ENCODE results near the gene PSORS1C2.
A peak's percentile ranks its signal among the peaks of the same experiment; 100 is the strongest.
"Not testable (repeated sequence)": the region's sequence is repeated elsewhere in the genome, so short reads cannot be mapped to it uniquely, and the experiment has no call there.

Gene PSORS1C2

GRCh38 chr6:31138982-31139381 lies at the start of gene PSORS1C2:
TSS of gene PSORS1C2 (minus strand) at chr6:31139066. CDS start at chr6:31139026, 40 bp downstream.
- no peak for DNase-seq (ENCODE audit: insufficient read length, low spot score)
- no peak for FAIRE-seq

GRCh38 chr6:31187780-31188194 lies 48.9 kb upstream of the PSORS1C2 start:
- no peak for DNase-seq (ENCODE audit: insufficient read length, low spot score)
- no peak for FAIRE-seq

DNA sequence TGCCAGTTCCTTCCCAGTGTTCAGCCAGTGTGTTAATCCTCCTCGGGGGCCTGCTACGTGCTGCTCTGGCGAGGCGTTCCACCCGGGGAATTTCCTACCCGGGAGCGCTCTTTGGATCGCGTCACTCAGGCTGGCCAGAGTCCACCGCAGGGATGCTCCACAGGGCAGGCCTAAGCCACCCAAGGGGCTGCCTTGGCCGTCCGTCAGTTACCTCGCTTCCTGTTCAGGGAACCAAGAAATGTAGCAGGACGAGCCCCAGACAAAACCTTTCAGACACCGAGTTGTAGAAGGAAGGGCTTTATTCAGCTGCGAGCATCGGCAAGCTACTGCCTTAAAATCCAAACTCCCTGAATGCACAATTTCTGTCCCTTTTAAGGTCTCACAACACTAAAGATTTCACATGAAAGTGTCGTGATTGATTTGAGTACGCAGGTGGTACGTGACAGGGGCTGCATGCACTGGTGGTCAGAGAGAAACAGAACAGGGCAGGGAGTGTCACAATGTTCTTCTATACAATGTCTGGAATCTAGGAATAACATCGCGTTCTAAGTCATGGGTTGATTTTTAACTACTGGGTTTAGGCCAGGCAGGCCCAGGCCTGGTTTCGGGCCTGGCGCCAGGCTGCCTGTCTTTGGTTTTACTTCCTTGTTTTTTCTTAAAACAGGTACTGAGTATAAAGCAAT lies 47.3 kb upstream of the PSORS1C2 start:
- DNase-seq (ENCODE audit: insufficient read length, low spot score) (no peak), FAIRE-seq (peak; percentile 83)

GRCh38 chr6:31185695-31186051 lies 46.8 kb upstream of the PSORS1C2 start:
- DNase-seq (ENCODE audit: insufficient read length, low spot score), result not testable (repeated sequence)
- FAIRE-seq, result peak; percentile 76

GRCh38 chr6:31183859-31184258 lies 45.0 kb upstream of the PSORS1C2 start:
- not testable (repeated sequence) for DNase-seq (ENCODE audit: insufficient read length, low spot score)

DNA sequence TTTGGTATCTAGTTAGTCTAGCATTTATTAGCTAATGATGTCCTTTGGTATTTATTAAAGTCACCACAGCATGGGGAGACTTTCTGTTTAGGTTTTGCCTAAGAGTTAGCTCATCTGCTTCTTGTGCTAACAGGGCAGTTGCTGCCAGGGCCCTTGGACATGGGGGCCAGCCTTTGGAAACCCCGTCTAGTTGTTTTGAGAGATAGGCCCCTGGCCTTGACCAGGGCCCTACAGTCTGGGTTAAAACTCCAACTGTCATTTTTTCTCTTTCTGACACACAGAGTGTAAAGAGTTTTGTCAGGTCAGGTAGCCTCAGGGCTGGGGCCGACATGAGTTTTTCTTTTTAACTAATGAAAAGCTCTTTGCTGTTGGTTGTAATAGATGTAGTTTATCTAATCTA lies 44.4 kb upstream of the PSORS1C2 start:
- DNase-seq (ENCODE audit: insufficient read length, low spot score); FAIRE-seq: not testable (repeated sequence)

More at GRCh38 chr6:31183859-31184258, 45.0 kb upstream of the PSORS1C2 start:
- FAIRE-seq, result not testable (repeated sequence)

GRCh38 chr6:31180500-31180899 lies 41.6 kb upstream of the PSORS1C2 start:
- DNase-seq (ENCODE audit: insufficient read length, low spot score) (no peak), FAIRE-seq (no peak)

GRCh38 chr6:31179896-31180295 lies 41.0 kb upstream of the PSORS1C2 start:
- no peak for FAIRE-seq
- DNase-seq (ENCODE audit: insufficient read length, low spot score), result no peak

DNA sequence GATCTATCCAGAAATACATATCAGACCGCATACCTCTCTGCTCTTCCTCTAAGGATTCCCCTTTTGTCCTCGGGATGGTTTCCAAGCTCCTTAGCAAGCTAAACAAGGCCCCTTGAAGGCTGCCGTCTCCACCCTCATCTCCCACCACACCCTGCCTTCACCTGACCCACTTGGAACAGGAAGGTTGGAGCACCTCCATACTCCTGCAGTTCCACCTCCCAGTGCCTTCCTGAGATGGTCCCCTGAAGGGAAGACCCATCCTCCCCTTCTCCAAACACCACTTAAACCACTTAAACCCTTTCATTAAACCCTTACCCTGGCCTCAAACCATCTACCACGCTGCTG lies 40.1 kb upstream of the PSORS1C2 start:
- DNase-seq (ENCODE audit: insufficient read length, low spot score), result no peak

DNA sequence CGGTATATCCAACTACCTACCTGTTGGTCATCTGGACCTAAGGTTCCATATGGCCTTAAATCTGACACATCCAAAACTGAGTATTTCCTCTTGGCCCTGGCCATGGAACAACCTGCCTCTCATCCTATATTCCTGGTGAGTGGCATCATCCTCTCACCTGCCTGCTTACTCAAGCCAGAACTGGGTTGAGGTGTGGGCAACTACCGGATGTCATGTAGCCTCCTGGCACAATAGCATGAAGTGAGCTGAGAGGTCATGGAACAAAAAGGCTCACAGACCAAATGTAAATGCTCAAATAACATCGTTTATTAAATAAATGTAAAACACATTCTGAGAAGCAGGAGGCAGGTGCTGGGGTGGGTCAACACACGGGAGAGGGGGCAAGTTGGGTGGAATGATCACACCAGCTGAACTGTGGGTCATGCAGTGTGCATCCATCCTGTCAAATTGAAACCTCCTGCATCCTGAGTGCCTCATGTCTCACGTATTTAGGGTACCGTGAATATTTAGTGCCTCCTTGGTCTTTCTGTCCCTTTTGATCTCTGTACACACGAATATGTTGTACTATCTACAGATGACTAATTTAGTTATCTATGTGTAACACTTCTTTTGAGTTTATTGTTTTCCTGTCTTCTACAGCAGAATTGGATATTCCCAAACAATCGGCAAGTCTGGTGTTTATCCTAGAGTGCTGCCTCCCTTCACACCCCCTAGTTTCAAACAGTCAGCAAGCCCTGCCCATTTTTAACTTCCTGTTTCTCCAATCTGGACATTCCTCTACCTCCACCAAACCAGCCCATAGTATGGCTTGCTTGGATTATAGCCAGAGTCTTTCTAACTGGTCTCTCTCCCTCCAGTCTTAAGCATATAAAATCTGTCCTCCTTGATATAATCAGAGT lies 39.5 kb upstream of the PSORS1C2 start:
- no peak for DNase-seq (ENCODE audit: insufficient read length, low spot score)
- FAIRE-seq, result peak; percentile 39

More for the DNA sequence above, 40.1 kb upstream of the PSORS1C2 start:
- FAIRE-seq, result no peak

GRCh38 chr6:31175971-31176370 lies 37.1 kb upstream of the PSORS1C2 start:
- FAIRE-seq (no peak), DNase-seq (ENCODE audit: insufficient read length, low spot score) (no peak)

GRCh38 chr6:31174378-31174777 lies 35.5 kb upstream of the PSORS1C2 start:
- FAIRE-seq (no peak), DNase-seq (ENCODE audit: insufficient read length, low spot score) (no peak)

DNA sequence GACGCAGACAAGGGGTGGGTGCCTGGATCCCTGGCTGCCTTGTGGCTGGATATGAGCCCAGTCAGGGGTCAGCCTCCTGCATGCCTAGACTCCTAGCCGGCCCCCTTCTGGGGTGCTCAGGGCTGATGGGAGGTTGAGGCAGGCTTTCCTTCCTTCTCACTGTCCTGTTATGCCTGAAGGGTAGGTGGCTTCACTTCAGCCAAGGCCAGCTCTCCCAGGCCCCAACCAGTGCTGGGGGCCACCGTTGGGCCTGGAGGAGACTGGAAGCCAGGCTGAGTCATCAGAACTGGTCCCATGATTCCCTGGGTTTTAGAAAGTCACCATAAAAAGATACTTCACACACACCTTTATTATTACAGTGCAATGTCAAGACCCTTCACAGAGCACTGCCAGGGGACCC lies 34.5 kb upstream of the PSORS1C2 start:
- no peak for DNase-seq (ENCODE audit: insufficient read length, low spot score)

DNA sequence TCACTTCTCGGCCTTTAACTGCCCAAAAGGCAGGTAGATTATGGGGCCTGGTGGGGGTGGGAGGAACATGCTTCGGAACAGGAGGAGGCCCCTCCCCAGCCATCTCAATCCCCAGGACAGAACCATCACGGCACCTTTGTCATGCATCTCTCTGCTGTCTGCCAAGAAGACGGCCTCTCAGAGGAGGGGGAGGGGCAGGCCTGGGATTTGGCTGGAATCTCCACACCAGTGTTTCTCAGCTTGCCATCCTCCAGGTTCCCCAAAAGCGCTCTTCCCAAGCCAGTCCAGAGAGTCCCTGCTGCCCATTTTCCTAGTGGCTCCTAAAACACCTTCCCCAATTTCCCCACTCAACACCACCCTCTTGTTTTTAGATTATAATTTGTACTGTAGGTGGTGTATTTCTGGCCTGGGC lies 34.1 kb upstream of the PSORS1C2 start:
- FAIRE-seq, result no peak
- no peak for DNase-seq (ENCODE audit: insufficient read length, low spot score)

More for the DNA sequence above, 34.5 kb upstream of the PSORS1C2 start:
- FAIRE-seq, result no peak

DNA sequence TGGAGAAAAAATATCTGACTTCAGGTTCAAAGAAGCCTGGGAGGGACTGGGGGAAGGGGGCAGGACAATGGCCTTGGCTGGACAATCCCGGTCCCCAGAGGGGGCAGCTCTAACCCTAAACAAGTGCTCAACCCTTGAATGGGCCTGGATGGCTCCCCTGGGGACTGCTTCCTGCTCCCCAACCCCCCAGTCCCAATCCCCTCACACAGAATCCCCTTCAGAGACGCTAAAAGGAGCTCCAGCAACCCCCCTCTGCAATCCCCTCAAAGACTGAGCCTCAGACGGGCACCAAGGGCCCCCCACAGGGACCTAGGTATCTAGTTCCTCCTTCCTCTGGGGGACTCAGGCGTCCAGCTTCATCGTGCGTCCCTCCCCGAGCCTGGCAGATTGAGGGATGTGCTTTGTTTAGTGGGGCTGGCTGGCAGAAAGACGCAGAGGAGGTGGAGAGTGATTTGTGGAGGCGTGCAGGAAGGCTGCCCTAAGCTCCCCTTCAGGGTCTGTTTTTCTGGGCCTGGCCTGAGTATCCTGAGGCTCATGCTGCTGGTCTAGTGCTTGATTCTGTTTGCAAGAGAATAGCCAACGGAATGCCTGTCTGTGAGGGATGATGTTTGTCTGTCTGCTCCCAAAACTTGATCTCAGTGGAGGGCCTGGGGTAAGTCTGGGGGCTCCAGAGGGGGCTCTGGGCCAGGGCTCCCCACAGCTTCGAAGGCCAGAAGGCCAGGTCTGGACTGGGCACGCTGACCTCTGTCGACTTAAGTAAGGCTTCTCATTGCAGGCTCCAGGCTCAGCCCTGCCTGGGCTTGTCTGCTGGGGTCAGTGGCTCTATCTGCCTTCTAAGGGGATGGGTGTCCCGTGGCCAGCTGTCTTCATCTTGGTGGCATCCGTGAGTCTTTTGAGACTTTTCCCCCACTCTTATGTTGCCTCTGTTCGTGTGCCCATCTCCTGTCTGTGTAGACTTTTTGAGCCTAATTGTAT lies 33.4 kb upstream of the PSORS1C2 start:
- no peak for DNase-seq (ENCODE audit: insufficient read length, low spot score)
- no peak for FAIRE-seq

DNA sequence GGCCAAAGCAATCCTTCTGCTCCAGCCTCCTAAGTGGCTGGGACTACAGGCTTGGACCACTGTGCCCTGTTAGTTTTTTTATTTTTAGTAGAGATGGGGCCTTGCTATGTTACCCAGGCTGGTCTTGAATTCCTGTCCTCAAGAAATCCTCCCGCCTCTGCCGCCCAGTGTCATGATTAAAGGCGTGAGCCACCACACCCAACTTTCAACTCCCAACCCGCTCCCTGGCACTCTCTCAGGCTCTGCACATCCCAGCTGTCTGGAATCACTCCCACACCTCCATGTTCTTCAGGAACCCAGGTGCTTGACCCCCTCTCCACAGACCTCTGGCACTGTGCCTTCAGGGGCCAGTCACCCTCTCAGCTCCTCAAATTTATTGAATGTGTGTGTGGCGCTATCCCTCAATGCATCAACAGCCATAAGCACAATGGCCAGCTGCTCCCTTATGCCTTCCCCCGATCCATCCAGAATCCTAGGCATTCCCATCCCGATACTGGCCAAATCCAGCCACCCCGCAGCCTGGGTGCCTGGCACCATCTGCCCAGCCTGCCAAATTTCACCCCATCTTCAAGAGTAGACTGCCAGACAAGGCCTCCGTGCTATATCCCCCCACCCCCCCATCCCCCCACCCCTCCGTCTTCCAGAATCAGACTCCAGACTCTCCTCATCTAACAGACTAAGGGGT lies 32.3 kb upstream of the PSORS1C2 start:
- FAIRE-seq, result no peak
- no peak for DNase-seq (ENCODE audit: insufficient read length, low spot score)

- FAIRE-seq, result no peak
- DNase-seq (ENCODE audit: insufficient read length, low spot score), result no peak
Observed at GRCh38 chr6:31170600-31170881, 31.7 kb upstream of the PSORS1C2 start, which contains the start of gene POU5F1. TSS of gene POU5F1 (minus strand) at chr6:31170682. CDS start at chr6:31170620, 62 bp downstream.

- not testable (repeated sequence) for DNase-seq (ENCODE audit: insufficient read length, low spot score); FAIRE-seq
Observed at GRCh38 chr6:31169858-31170599, 31.2 kb upstream of the PSORS1C2 start.

DNA sequence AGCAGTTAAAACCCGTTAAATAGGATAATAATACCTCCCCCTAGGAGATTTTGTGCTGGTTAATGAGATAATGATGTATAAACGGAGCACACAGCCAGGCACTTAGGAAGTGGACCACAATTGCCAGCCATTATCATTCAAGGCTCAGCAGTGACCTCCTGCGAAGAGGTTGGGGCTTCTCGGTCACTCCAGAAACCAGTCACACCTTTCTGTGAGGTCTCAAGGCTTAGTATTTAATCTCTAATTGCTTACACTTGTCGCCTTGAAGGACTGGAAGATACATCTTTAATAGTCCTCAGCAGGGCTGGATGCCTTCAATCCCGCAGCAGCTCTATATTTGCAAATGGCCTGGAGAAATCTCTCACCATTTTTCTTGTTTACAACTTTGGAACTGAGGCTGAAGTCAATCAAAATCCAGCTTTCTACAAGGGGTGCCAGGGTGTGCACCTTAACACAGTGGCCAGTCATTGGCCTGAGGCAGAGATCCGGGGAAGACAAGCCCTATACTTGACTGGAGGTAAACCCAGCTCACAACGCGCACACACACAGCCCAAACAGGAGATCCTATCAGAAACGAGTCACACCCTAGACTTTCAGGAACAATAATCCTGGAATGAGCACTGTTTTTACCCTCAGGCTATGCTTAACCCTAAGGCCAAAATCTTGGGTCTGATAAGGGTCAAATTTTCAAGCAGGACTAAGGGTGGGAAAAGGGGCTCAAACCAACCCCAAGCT lies 30.4 kb upstream of the PSORS1C2 start:
- no peak for DNase-seq (ENCODE audit: insufficient read length, low spot score)
- FAIRE-seq, result no peak

Measured in GM19239 (cell line).